Type B pancreatic cell (in vitro differentiated cells): ENCODE data around the gene COX19. TPM values are rescaled to one million over a fixed set of nuclear protein-coding genes. Genes with fewer than 3 reads are reported as not detected.

Source experiments
- DNase-seq: peaks from one replicate; pipeline ENCODE4 v3.0.0; 2021; ENCODE audit warnings: mixed read lengths; ENCODE audit not compliant: unreplicated experiment; ENCODE audit errors: extremely low spot score
- H3K27ac Mint-ChIP-seq: 2 replicates; pipeline ENCODE4 v1.8.0; 2021; ENCODE audit warnings: mild to moderate bottlenecking, mixed read lengths
- H3K27me3 Mint-ChIP-seq: 2 replicates; pipeline ENCODE4 v1.8.0; 2021; ENCODE audit warnings: mixed read lengths
- H3K36me3 Mint-ChIP-seq: 2 replicates; pipeline ENCODE4 v1.8.0; 2021; ENCODE audit warnings: mixed read lengths
- H3K4me1 Mint-ChIP-seq: one replicate; pipeline ENCODE4 v1.8.0; 2021; ENCODE audit warnings: mixed read lengths; ENCODE audit not compliant: unreplicated experiment
- H3K4me3 Mint-ChIP-seq: 2 replicates; pipeline ENCODE4 v1.8.0; 2021; ENCODE audit warnings: mild to moderate bottlenecking, mixed read lengths
- H3K9me3 Mint-ChIP-seq: 2 replicates; pipeline ENCODE4 v1.8.0; 2021; ENCODE audit warnings: mixed read lengths
- total RNA-seq: library from RNA; stranded (reverse); gene quantifications from 2 replicates; pipeline ENCODE4 v1.2.1, GENCODE V29; 2021; ENCODE audit warnings: low replicate concordance
- TF ChIP-seq, protein P1 (sequence below): fragments of 200-600 bp; sonication (generic); conservative IDR thresholded peaks from 2 replicates; pipeline ENCODE4 v1.5.0; 2021; ENCODE audit warnings: antibody characterized with exemption, mild to moderate bottlenecking

COX19 gene
- total RNA-seq, 1 donor from 2014 or later = 15.4 TPM

- Mint-ChIP-seq H3K4me3 (no peak overlapping the region), H3K27me3 (no peaks in the 10 kb centered on the region), H3K4me1 (peaks cover 15% of the 10 kb centered on the region), H3K9me3 (no peaks in the 10 kb centered on the region), H3K27ac (no peak overlapping the region), H3K36me3 (peaks cover 4% of the 10 kb centered on the region)
- no peak for DNase-seq
- TF ChIP-seq, protein P1, sequence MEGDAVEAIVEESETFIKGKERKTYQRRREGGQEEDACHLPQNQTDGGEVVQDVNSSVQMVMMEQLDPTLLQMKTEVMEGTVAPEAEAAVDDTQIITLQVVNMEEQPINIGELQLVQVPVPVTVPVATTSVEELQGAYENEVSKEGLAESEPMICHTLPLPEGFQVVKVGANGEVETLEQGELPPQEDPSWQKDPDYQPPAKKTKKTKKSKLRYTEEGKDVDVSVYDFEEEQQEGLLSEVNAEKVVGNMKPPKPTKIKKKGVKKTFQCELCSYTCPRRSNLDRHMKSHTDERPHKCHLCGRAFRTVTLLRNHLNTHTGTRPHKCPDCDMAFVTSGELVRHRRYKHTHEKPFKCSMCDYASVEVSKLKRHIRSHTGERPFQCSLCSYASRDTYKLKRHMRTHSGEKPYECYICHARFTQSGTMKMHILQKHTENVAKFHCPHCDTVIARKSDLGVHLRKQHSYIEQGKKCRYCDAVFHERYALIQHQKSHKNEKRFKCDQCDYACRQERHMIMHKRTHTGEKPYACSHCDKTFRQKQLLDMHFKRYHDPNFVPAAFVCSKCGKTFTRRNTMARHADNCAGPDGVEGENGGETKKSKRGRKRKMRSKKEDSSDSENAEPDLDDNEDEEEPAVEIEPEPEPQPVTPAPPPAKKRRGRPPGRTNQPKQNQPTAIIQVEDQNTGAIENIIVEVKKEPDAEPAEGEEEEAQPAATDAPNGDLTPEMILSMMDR = no peak
Measured at GRCh38 chr7:969403-969802, 5.9 kb downstream of the COX19 start.

DNA sequence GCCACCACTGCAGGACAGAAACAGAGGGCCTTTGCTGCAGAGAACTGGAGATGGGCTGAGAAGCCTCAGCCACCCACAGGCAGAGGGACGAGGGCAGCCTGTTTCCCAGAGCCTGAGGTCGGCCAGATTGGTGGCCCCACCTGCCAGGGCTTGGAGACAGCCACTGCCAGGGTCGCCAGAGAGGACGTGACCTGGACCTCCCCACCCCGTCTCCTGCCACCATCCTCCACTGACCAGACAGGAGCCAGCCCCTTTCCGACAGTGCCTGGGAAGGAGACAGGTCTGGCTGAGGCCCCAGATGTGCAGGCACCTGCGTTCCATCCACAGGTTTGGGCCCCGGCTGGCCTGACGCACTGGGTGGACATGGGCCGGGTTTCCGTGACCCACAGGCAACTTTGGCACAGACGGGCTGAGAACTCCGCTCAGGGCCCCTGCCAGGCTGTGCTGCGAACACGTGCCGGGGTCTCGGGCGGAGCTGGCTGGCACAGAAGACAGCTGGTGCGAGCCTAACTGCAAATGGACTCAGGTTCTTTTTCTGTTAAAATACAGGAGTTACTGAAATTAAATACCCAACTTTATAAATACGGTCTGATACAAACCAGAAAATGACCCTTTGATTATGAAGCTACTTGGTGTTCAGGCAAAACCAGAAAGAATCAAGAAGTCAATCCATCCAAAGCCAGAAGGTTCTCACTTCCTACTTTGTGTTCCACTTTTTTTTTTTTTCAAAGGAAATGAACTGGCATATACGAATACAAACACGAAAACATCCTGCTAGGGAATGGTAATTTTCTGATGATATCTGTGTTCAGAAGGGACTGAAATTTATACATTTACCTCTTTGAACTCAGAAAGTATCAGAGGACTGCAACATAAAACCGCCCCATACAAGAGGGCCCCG is 6.9 kb downstream of the COX19 start:
- H3K27ac Mint-ChIP-seq = no peak overlapping the region
- H3K4me1 Mint-ChIP-seq = peaks cover 12% of the 10 kb centered on the region
- no peaks in the 10 kb centered on the region for H3K9me3 Mint-ChIP-seq

GRCh38 chr7:967361-968082 is 7.8 kb downstream of the COX19 start:
- H3K27me3 Mint-ChIP-seq = no peaks in the 10 kb centered on the region
- no peaks in the 10 kb centered on the region for H3K9me3 Mint-ChIP-seq
- peaks cover 4% of the 10 kb centered on the region for H3K36me3 Mint-ChIP-seq
- H3K27ac Mint-ChIP-seq = peak overlapping the region; percentile 43
- DNase-seq = no peak
- H3K4me3 Mint-ChIP-seq = no peak overlapping the region
- H3K4me1 Mint-ChIP-seq = peaks cover 12% of the 10 kb centered on the region
- TF ChIP-seq, protein P1 = no peak

More for the DNA sequence above, 6.9 kb downstream of the COX19 start:
- TF ChIP-seq, protein P1 = no peak
- H3K36me3 Mint-ChIP-seq = peaks cover 4% of the 10 kb centered on the region
- no peaks in the 10 kb centered on the region for H3K27me3 Mint-ChIP-seq
- DNase-seq = no peak
- H3K4me3 Mint-ChIP-seq = no peak overlapping the region

GRCh38 chr7:966291-967069 is 8.9 kb downstream of the COX19 start:
- Mint-ChIP-seq H3K4me3 (no peak overlapping the region), H3K9me3 (no peaks in the 10 kb centered on the region), H3K27me3 (no peaks in the 10 kb centered on the region), H3K27ac (peak overlapping the region; percentile 8), H3K4me1 (peaks cover 12% of the 10 kb centered on the region), H3K36me3 (peaks cover 4% of the 10 kb centered on the region)
- DNase-seq = no peak
- TF ChIP-seq, protein P1 = no peak

- Mint-ChIP-seq H3K27ac (peak overlapping the region; percentile 75), H3K4me3 (no peak overlapping the region)
- DNase-seq = no peak
Measured at GRCh38 chr7:964401-965231, 10.7 kb downstream of the COX19 start.

More at GRCh38 chr7:964401-965231, 10.7 kb downstream of the COX19 start:
- H3K36me3 Mint-ChIP-seq = peaks cover 4% of the 10 kb centered on the region
- no peaks in the 10 kb centered on the region for H3K9me3 Mint-ChIP-seq
- TF ChIP-seq, protein P1 = peak; percentile 38
- H3K27me3 Mint-ChIP-seq = no peaks in the 10 kb centered on the region
- peaks cover 14% of the 10 kb centered on the region for H3K4me1 Mint-ChIP-seq
